Hematopoietic multipotent progenitor cell treated with erythropoietin and hydrocortisone succinate and interleukin-3 and kit ligand, for 4 days (in vitro differentiated cells): ENCODE results near the gene SPC24.
"Not testable (repeated sequence)": the region's sequence is repeated elsewhere in the genome, so short reads cannot be mapped to it uniquely, and the experiment has no call there.

Experiments used
- DNase-seq: peaks from one replicate; pipeline ENCODE4 v3.0.0-alpha.2; 2015

Gene SPC24

DNA sequence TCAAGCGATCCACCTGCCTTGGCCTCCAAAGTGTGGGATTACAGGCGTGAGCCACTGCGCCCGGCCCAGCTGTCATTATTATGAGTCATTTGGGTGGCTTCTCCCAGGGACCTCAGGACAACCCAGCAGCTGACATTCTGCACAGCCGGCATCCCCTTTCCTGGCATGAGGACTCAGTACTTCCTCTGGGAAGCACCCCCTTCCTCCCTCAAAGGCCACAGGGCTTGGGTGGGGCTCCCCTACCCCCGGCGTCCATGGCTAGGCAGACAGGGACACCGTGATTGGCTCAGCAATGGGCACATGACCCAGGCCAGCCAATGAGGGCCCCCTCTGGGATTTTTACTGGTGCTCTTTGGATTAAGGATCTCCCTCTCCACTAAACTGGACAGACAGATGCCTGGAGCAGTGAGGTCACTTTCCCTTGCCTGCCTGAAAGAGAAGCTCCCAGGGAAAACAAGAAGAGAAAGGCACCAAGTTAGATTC lies 35.7 kb upstream of the SPC24 start:
- DNase-seq, result no peak

DNA sequence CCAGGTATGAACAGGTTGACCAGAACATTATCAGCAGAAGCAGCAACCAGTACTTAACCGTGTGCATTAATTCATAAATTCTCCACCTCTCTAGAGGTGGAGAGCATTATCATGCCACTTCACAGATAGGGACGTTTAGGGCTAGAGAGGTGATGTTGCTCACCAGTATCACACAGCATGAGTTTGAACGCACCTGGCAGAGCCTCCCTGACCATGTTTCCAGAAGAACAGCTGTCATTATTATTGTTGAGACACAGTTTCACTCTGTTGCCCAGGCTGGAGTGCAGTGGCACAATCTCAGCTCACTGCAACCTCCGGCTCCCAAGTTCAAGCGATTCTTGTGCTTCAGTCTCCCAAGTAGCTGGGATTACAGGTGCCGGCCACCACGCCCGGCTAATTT lies 34.9 kb upstream of the SPC24 start:
- DNase-seq, result no peak

DNA sequence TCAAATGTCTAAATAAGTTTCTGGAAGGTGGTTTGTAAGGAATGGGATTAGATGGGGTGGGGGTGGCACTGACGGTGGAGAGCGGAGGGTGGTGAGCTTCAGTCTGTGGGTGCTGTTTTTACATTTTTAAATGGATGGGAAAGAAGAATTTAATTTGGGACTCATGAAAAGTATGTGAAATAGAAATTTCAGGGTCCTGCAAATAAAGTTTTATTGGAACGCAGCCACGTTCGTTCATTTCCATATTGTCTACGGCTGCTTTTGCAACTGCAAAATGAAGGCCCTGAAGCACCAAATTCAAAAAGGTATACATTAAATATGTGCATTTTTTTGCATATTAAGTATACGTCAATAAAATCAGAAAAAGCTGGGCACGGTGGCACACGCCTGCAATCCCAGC lies 31.9 kb upstream of the SPC24 start:
- no peak for DNase-seq

- DNase-seq, result no peak
Observed at GRCh38 chr19:11182994-11183393, 27.4 kb upstream of the SPC24 start.

- no peak for DNase-seq
Observed at GRCh38 chr19:11181488-11181887, 25.9 kb upstream of the SPC24 start.

DNA sequence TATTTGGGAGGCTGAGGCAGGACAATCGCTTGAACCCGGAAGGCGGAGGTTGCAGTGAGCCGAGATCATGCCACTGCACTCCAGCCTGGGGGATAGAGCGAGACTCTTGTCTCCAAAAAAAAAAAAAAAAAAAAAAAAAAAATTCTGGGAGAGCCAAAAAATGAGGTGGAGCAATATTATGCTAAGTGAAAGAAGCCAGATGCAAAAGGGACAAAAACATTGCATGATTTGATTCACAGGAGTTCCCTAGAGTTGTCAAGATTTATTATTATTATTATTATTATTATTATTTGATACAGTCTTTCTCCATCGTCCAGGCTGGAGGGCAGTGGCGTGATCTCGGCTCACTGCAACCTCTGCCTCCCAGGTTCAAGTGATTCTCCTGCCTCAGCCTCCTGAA lies 25.4 kb upstream of the SPC24 start:
- not testable (repeated sequence) for DNase-seq

DNA sequence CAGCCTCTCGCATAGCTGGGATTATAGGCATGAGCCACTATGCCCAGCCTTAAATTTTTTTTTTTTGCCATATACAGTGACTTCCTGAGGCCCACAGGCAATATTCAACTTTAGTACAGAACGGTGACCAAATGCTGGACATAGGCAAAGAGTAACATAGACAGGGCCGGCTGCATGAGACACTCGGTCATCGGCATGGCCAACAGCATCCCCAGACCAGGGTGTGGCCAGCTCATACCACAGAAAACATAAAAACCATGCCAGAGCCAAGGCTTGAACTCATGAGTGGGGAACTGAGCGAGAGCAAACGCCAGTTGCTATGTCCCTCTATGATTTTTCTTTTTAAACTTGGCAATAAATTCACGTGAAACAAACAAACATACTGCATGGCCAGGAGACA lies 24.8 kb upstream of the SPC24 start:
- no peak for DNase-seq

- DNase-seq, result no peak
Observed at GRCh38 chr19:11179716-11180297, 24.2 kb upstream of the SPC24 start.

DNA sequence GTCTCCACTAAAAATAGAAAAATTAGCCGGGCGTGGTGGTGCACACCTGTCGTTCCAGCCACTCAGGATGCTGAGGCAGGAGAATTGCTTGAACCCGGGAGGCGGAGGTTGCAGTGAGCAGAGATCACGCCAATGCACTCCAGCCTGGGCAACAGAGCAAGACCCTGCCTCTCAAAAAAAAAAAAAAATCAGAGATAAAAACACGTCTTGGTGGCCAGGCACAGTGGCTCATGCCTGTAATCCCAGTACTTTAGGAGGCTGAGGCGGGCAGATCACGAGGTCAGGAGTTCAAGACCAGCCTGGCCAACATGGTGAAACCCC lies 23.5 kb upstream of the SPC24 start:
- not testable (repeated sequence) for DNase-seq

- DNase-seq, result no peak
Observed at GRCh38 chr19:11177592-11177991, 22.0 kb upstream of the SPC24 start.

GRCh38 chr19:11176466-11177193 lies 21.0 kb upstream of the SPC24 start:
- DNase-seq, result no peak

DNA sequence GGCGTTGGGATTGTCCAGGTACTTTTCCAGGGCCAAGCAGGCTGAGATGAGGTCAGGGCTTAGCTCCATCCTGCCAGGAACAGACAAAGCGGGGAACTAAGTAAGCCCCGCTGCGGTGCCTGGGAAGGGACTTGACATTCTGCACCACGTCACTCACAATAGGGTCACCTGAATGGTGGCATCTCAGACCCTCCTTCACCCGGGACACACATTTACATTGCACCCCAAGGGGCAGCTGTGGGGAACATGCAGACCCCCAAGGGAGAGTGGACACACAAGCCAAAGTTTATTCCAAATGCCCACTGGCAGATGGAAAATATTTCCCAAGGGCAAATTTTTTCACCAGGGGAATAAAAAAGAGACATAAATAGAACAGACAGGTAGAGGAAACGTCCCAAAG lies 20.3 kb upstream of the SPC24 start:
- no peak for DNase-seq

GRCh38 chr19:11174336-11174735 lies 18.8 kb upstream of the SPC24 start:
- DNase-seq, result no peak

DNA sequence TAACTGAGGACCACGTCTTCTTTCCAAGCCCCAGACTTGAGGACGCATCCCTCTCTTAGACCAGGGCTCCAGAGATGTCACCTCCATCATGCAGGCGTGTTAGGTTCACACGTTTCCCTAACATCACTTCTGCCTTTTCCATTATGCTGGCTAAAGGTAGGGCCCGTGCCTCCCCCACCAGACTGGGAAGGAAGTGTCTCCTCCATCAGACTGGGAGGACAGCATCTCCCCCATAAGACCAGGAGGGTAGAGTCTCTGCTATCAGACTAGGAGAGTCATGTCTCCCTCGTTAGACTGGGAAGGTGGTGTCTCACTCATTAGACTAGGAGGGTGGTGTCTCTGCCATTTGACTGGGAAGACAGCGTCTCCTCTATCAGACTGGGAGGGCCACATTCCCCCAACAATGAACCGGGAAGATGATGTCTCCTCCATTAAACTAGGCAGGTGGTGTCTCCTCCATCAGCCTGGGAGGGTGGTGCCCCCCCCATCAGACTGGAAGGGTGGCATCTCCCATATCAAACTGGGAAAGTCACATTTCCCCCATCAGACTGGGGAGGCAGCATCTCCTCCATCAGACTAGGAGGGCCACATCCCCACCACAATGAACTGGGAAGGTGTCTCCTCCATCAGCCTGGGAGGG lies 18.1 kb upstream of the SPC24 start:
- DNase-seq, result no peak

DNA sequence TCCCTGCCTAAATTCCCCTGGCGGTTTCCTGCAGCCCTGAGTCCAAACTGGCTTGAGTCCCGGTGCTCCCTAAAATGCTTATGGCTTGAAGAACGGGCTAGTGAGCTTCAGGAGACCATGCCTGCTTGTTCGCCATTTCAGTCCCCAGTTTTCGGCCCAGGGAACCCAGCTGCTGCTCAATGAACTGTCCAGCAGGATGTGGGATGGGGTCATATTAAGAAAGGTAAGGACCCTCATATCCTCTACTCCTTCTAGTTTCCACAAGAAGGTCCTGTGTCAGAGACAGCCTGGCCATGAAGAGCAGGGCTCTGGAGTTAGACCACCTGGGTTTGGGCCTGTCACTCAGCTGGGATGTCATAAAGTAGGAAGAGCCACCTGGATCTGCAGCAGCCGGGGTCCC lies 17.0 kb upstream of the SPC24 start:
- DNase-seq, result no peak

GRCh38 chr19:11171144-11171543 lies 15.6 kb upstream of the SPC24 start:
- no peak for DNase-seq

- DNase-seq, result no peak
Observed at GRCh38 chr19:11169896-11170678, 14.5 kb upstream of the SPC24 start.

GRCh38 chr19:11168568-11168967 lies 13.0 kb upstream of the SPC24 start:
- no peak for DNase-seq

- DNase-seq, result peak; percentile 48
Observed at GRCh38 chr19:11166281-11167142, 10.9 kb upstream of the SPC24 start.

DNA sequence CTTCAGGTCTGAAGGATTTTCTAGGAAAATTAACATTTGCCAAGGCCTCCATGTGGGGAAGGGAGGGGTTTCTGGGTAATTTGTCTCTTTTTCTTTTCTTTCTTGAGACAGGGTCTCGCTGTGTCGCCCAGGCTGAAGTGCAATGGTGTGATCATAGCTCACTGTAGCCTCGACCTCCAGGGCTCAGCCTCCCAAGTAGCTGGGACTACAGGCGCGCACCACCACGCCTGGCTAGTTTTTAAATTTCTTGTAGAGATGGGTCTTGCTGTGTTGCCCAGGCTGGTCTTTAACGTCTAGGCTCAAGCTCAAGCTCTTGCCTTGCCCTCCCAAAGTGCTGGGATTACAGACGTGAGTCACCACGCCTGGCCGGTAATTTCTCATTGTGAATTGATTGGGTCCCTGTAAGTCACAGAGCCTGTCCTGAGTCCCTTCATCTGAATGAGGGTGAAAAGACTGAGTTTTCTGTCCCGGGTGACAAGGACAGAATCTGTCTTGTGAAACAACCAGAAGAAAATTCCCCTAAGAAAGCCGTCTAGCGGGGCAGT lies 10.0 kb upstream of the SPC24 start:
- DNase-seq, result no peak

GRCh38 chr19:11164879-11165406 lies 9.4 kb upstream of the SPC24 start:
- DNase-seq, result no peak

GRCh38 chr19:11164296-11164695 lies 8.7 kb upstream of the SPC24 start:
- DNase-seq, result no peak
